Smooth muscle cell (in vitro differentiated cells): ENCODE results near the gene ADGRA3. TPM values are rescaled to one million over a fixed set of nuclear protein-coding genes. Genes with fewer than 3 reads are reported as not detected.

ENCODE experiments used
- DNase-seq: peaks from one replicate; lab custom pipeline; 2025; ENCODE audit not compliant: unreplicated experiment; lab: John Stamatoyannopoulos, UW
- H2AFZ ChIP-seq: fragments of 200-600 bp; sonication (generic); 2 replicates; pipeline ENCODE4 v1.6.0; 2016; ENCODE audit warnings: antibody characterized with exemption, low read depth, mild to moderate bottlenecking
- H3F3A ChIP-seq: fragments of 200-600 bp; sonication (generic); 2 replicates; pipeline ENCODE4 v1.6.0; 2017; ENCODE audit warnings: antibody characterized with exemption, low read depth
- H3K27ac ChIP-seq: fragments of 200-600 bp; sonication (generic); 2 replicates; pipeline ENCODE4 v1.5.1; 2016; ENCODE audit warnings: low read depth, mild to moderate bottlenecking
- H3K27me3 ChIP-seq: fragments of 200-600 bp; sonication (generic); 2 replicates; pipeline ENCODE4 v1.6.1; 2016; ENCODE audit warnings: low read depth, mild to moderate bottlenecking
- H3K36me3 ChIP-seq: fragments of 200-600 bp; sonication (generic); 2 replicates; pipeline ENCODE4 v1.5.1; 2016; ENCODE audit warnings: low read depth
- H3K4me1 ChIP-seq: fragments of 200-600 bp; sonication (generic); 2 replicates; pipeline ENCODE4 v1.5.1; 2016; ENCODE audit warnings: low read depth
- H3K4me2 ChIP-seq: fragments of 200-600 bp; sonication (generic); 2 replicates; pipeline ENCODE4 v1.6.0; 2016; ENCODE audit warnings: mild to moderate bottlenecking
- H3K4me3 ChIP-seq: fragments of 200-600 bp; sonication (generic); 2 replicates; pipeline ENCODE4 v1.5.1; 2016; ENCODE audit warnings: mild to moderate bottlenecking
- H3K79me2 ChIP-seq: fragments of 200-600 bp; sonication (generic); 2 replicates; pipeline ENCODE4 v1.6.0; 2016; ENCODE audit warnings: low read depth, mild to moderate bottlenecking
- H3K9ac ChIP-seq: fragments of 200-600 bp; sonication (generic); 2 replicates; pipeline ENCODE4 v1.6.0; 2016; ENCODE audit warnings: low read depth
- H3K9me3 ChIP-seq: fragments of 200-600 bp; sonication (generic); replicated peaks from 2 replicates; pipeline ENCODE4 v1.5.1; 2016; ENCODE audit warnings: low read depth
- H4K20me1 ChIP-seq: fragments of 200-600 bp; sonication (generic); 2 replicates; pipeline ENCODE4 v1.6.0; 2016; ENCODE audit warnings: low read depth
- CTCF ChIP-seq: fragments of 200-600 bp; sonication (generic); IDR thresholded peaks from 2 replicates; pipeline ENCODE4 v1.5.1; 2017; ENCODE audit warnings: borderline replicate concordance, mild to moderate bottlenecking, antibody characterized with exemption; ENCODE audit not compliant: insufficient read depth, poor library complexity, severe bottlenecking
- WGBS: methylation state at CpG from one replicate; pipeline ENCODE4 v1.1.7; 2016; ENCODE audit warnings: low lambda C conversion rate; 5-methylcytosine and 5-hydroxymethylcytosine counted together
- polyA plus RNA-seq: library from polyadenylated mRNA; unstranded; fragments of >200 nt; fragmentation: Nextera tagmentation; extraction: Ambion mirVana; gene quantifications from 2 replicates; pipeline ENCODE4 v1.2.1, GENCODE V29; 2016
- total RNA-seq: library from RNA; depleted of rRNA; stranded (reverse); fragments of >200 nt; gene quantifications from 2 replicates; pipeline ENCODE4 v1.2.3, GENCODE V29; 2014

The ADGRA3 gene
- 47.0 and 54.8 TPM in 2 replicates for total RNA-seq
- 20.9 and 24.4 TPM in 2 replicates for polyA plus RNA-seq

GRCh38 chr4:22515888-22516541 lies at the start of gene ADGRA3:
TSS of gene ADGRA3 (minus strand) at chr4:22516066. CDS start at chr4:22515784, 282 bp downstream.
- Histone ChIP-seq H3K79me2 (peaks cover 24% of the 10 kb centered on the region), H3K4me3 (peak within 1 kb of the TSS; percentile 86), H2AFZ (peak within 1 kb of the TSS; percentile 99), H4K20me1 (peaks cover 26% of the 10 kb centered on the region), H3K9ac (peak within 1 kb of the TSS; percentile 60), H3K4me1 (no peaks in the 10 kb centered on the region), H3K4me2 (peak within 1 kb of the TSS; percentile 92), H3K27me3 (no peaks in the 10 kb centered on the region), H3F3A (no peaks in the 10 kb centered on the region), H3K36me3 (no peaks in the 10 kb centered on the region), H3K27ac (peak within 1 kb of the TSS; percentile 79), H3K9me3 (no peaks in the 10 kb centered on the region)
- WGBS, result 2% methylated on average over 24 of the region's 74 CpGs
- DNase-seq, result peak; percentile 49
- no peak for TF ChIP-seq CTCF

- Histone ChIP-seq H3K9ac (no peak overlapping the region), H3K9me3 (peaks cover 2% of the 10 kb centered on the region), H3K4me1 (no peaks in the 10 kb centered on the region), H3K79me2 (no peaks in the 10 kb centered on the region), H3K27ac (no peak overlapping the region), H3K36me3 (no peaks in the 10 kb centered on the region), H3F3A (no peaks in the 10 kb centered on the region), H4K20me1 (no peaks in the 10 kb centered on the region), H3K27me3 (no peaks in the 10 kb centered on the region), H3K4me2 (no peak overlapping the region), H3K4me3 (no peak overlapping the region), H2AFZ (no peak overlapping the region)
- DNase-seq, result no peak
- TF ChIP-seq CTCF, result no peak
Measured at GRCh38 chr4:22556495-22556894, 40.6 kb upstream of the ADGRA3 start.

- Histone ChIP-seq H3K4me1 (no peaks in the 10 kb centered on the region), H4K20me1 (no peaks in the 10 kb centered on the region), H3F3A (no peaks in the 10 kb centered on the region), H3K27me3 (no peaks in the 10 kb centered on the region), H3K4me2 (no peak overlapping the region), H3K79me2 (no peaks in the 10 kb centered on the region), H3K4me3 (no peak overlapping the region), H3K36me3 (no peaks in the 10 kb centered on the region), H2AFZ (no peak overlapping the region), H3K27ac (no peak overlapping the region), H3K9ac (no peak overlapping the region), H3K9me3 (peaks cover 2% of the 10 kb centered on the region)
- TF ChIP-seq CTCF, result no peak
- 89% methylated on average over 2 of the region's 2 CpGs for WGBS
- DNase-seq, result no peak
Measured at GRCh38 chr4:22554670-22555069, 38.8 kb upstream of the ADGRA3 start.

GRCh38 chr4:22553560-22553959 lies 37.7 kb upstream of the ADGRA3 start:
- H3K4me2 ChIP-seq, result no peak overlapping the region
- H3K36me3 ChIP-seq, result no peaks in the 10 kb centered on the region
- H3K79me2 ChIP-seq, result no peaks in the 10 kb centered on the region
- H3K4me3 ChIP-seq, result no peak overlapping the region
- DNase-seq, result no peak
- no peak for TF ChIP-seq CTCF
- no peak overlapping the region for H3K27ac ChIP-seq
- H4K20me1 ChIP-seq, result no peaks in the 10 kb centered on the region
- no peak overlapping the region for H2AFZ ChIP-seq
- H3K27me3 ChIP-seq, result no peaks in the 10 kb centered on the region
- no peak overlapping the region for H3K9ac ChIP-seq
- 95% methylated on average over 3 of the region's 3 CpGs for WGBS
- H3K9me3 ChIP-seq, result no peaks in the 10 kb centered on the region
- H3F3A ChIP-seq, result no peaks in the 10 kb centered on the region
- no peaks in the 10 kb centered on the region for H3K4me1 ChIP-seq
